ENCODE data around the gene DHRS9. TPM values are rescaled to one million over a fixed set of nuclear protein-coding genes. Genes with fewer than 3 reads are reported as not detected.
"Not testable (repeated sequence)": the region's sequence is repeated elsewhere in the genome, so short reads cannot be mapped to it uniquely, and the experiment has no call there.

Gene DHRS9
- total RNA-seq, 2 donors from 2014 or later, result 0.71 to 1.5 TPM

DNA sequence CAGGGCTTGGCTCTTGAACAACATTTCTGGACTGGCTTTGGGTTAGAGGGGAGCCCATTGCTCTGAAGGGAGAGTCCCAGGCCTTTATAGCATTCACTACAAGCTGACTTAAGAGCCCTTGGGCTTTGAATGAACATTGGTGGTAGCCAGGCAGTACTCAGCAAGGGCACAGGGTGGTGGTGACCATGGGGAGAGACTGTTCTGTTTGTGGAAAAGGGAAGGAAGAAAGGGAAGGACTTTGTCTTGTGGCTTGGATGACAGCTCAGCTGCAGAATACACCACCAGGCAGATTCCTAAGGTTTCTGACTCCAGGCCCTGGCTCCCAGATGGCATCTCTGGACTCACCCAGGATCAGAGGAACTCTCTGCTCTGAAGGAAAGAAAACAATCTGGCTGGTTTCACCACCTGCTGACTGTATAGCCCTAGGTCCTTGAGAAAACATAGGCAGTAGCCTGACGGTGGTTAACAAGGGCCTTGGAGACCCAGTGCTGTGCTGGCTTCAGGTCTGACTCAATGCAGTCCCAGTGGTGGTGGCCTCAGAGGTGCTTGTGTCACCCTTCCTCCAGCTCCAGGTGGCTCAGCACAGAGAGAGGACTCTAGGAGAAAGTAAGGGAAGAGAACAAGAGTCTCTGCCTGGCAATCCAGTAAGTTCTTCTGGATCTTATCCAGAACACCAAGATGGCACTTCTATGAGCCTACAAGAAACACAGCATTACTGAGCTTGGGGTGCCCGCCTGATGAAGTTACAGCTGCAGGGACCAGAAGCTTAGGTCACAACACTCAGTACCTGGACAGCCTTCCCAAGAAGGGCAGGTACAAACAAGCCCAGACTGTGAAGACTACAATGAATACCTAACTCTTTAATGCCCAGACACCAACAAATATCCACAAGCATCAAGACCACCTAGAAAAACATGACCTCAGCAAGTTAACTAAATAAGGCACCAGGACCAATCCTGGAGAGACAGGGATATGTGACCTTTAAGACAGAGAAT, 21.8 kb upstream of the DHRS9 start:
- Mint-ChIP-seq H3K9me3 (peaks cover 5% of the 10 kb centered on the region), H3K4me1 (no peaks in the 10 kb centered on the region), H3K4me3 (no peak overlapping the region), H3K27ac (no peak overlapping the region), H3K27me3 (peaks cover 6% of the 10 kb centered on the region), H3K36me3 (ENCODE audit: low read depth) (no peaks in the 10 kb centered on the region)
- no peak for ATAC-seq (replicated peaks)

DNA sequence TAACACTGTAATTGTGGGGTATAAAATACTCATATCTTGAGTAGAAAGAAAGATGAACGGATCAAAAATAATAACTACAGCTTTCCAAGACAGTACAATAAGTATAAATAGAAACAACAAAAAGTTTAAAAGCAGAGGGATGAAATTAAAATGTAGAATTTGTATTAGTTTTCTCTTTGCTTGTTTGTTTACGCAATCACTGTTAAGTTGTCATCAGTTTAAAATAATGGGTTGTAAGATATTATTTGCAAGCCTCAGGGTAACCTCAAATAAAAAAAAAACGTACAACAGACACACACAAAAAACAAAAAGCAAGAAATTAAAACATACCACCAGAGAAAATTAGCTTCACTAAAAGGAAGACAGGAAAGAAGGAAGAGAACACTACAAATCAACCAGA, 20.2 kb upstream of the DHRS9 start:
- no peak overlapping the region for H3K27ac Mint-ChIP-seq
- H3K27me3 Mint-ChIP-seq, result peaks cover 6% of the 10 kb centered on the region
- no peak overlapping the region for H3K4me3 Mint-ChIP-seq
- H3K4me1 Mint-ChIP-seq, result no peaks in the 10 kb centered on the region
- ATAC-seq (replicated peaks), result no peak
- no peaks in the 10 kb centered on the region for H3K9me3 Mint-ChIP-seq
- no peaks in the 10 kb centered on the region for H3K36me3 Mint-ChIP-seq (ENCODE audit: low read depth)

DNA sequence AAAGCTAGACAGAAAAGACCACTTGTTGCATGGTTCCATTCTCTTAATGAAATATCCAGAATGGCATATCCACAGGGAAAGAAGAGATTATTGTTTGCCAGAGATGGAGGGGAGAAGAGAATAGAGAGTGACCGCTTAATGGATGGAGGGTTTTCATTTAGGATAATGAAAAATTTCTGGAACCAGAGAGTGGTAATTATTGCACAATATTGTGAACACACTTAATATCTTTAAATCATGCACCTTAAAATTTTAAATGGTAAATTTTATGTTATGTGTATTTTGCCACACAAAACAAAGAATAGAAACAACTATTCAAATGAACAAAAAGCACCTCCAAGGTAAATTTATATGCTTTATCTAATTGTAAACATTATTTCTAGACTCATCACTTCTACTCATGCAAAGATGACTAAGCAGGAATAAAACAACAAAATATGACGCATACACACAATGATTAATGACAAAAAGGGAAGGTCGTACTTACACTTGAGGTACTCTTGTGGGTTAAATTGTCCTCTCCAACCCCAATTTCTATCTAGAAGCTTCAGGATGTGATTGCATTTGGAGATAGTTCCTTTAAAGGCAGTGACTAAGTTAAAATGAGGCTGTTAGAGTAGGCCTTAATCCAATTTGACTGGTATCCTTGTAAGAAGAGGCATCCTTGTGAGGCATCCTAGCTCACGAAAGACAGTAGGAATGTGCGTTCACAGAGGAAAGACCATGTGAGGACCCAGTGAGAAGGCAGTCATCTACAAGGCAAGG, 18.7 kb upstream of the DHRS9 start:
- Mint-ChIP-seq H3K4me1 (no peaks in the 10 kb centered on the region), H3K9me3 (peaks cover 10% of the 10 kb centered on the region)
- ATAC-seq (replicated peaks), result no peak

DNA sequence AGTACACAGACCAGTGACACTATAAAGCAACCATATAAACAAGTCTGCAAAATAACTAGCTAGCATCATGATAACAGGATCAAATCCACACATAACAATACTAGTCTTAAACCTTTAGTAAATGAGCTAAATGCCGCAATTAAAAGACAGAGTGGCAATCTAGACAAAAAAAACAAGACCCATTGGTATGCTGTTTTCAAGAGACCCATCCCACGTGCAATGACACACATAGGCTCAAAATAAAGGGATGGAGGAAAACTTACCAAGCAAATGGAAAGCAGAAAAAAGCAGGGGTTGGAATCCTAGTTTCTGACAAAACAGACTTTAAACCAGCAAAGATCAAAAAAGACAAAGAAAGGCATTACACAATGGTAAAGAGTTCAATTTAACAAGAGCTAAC, 14.8 kb upstream of the DHRS9 start:
- not testable (repeated sequence) for ATAC-seq (replicated peaks); H3K36me3 Mint-ChIP-seq (ENCODE audit: low read depth); H3K4me3 Mint-ChIP-seq; H3K27me3 Mint-ChIP-seq; H3K4me1 Mint-ChIP-seq; H3K27ac Mint-ChIP-seq
- H3K9me3 Mint-ChIP-seq, result peaks cover 20% of the 10 kb centered on the region

More for the DNA sequence above, 18.7 kb upstream of the DHRS9 start:
- no peaks in the 10 kb centered on the region for H3K36me3 Mint-ChIP-seq (ENCODE audit: low read depth)
- H3K27me3 Mint-ChIP-seq, result peaks cover 3% of the 10 kb centered on the region
- no peak overlapping the region for H3K27ac Mint-ChIP-seq
- H3K4me3 Mint-ChIP-seq, result no peak overlapping the region

DNA sequence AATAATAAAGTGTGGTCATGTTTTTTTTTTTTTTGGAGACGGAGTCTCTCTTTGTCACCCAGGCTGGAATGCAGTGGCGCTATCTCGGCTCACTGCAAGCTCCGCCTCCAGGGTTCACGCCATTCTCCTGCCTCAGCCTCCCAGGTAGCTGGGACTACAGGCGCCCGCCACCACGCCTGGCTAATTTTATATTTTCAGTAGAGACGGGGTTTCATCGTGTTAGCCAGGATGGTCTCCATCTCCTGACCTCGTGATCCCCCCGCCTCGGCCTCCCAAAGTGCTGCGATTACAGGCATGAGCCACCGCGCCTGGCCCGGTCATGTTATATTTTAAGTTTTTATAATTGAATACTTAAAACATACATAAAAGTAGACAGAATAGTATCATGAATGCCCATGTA, 5.2 kb upstream of the DHRS9 start:
- H3K4me3 Mint-ChIP-seq; H3K27ac Mint-ChIP-seq; H3K27me3 Mint-ChIP-seq; H3K36me3 Mint-ChIP-seq (ENCODE audit: low read depth); ATAC-seq (replicated peaks); H3K4me1 Mint-ChIP-seq; H3K9me3 Mint-ChIP-seq: not testable (repeated sequence)

DNA sequence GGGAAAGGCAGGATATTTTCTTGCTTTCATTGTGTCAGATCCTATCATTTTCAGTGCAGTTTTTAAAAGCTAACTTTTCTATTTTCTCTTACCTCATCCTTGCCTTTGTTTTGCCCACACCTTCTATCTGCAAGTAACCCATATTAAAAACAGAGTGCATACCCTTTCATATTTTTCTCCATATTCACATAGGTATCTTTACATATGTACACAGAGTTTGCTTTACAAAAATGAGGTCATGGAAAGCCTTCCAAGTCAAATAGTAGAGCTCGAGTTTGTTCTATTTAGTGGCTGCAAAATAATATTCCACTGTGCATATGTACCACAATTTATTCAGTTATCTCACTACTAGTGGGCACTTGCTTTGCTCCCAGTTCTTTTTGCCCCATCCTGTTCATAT, 3.9 kb upstream of the DHRS9 start:
- Mint-ChIP-seq H3K4me1 (peaks cover 3% of the 10 kb centered on the region), H3K36me3 (ENCODE audit: low read depth) (no peaks in the 10 kb centered on the region), H3K27ac (no peak overlapping the region), H3K4me3 (no peak overlapping the region), H3K9me3 (no peaks in the 10 kb centered on the region), H3K27me3 (no peaks in the 10 kb centered on the region)
- no peak for ATAC-seq (replicated peaks)

DNA sequence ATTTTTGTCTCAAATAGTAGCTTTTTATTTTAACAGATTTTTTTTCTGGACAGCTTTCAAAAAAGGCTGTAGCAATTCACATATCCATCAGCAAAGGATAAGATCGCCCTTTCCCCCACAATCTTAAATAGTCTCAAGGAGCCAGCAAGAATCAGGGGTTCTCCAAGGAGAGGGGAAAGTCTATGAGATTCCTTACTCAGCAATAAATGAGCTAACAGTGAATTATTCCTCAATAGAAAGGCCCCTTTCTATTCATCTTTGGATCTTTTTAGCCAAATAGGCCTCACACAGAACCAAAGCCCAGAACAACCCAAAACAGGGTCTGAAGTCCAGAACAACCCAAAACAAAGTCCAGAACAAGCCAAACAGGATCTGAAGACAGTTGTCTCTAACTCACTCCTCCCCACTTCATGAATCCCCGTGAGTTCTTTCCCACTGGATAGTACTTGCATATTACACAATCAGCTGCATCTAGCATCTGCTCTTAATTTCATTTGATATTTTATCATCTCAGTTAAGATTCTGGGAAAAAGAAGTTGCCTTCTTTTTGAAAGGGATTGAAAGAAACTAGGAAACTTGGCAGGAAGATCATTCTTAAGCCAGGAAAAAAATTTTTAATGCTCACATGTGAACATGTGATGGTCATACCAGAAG, 3.4 kb upstream of the DHRS9 start:
- Mint-ChIP-seq H3K27ac (no peak overlapping the region), H3K27me3 (no peaks in the 10 kb centered on the region), H3K36me3 (ENCODE audit: low read depth) (no peaks in the 10 kb centered on the region), H3K9me3 (no peaks in the 10 kb centered on the region), H3K4me1 (peaks cover 3% of the 10 kb centered on the region), H3K4me3 (no peak overlapping the region)
- ATAC-seq (replicated peaks), result no peak

DNA sequence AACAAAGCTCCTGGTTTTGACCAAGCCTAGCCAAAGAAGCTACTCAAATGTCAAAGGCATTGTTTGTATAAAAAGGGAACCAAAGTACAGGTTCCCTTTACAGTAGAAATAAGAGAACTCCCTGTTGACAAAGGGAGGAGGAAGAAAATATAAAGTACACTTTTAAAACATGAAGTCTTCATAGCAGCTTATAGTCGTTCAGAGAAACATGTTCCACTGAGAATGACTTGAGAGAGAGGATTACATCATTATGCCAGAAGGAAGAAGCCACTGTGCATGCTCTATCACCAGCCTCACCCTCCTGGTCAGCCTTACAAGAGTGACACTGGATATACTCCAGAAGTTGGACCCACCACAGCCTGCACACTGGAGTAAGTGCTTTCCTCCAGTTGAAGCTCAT, 2.5 kb upstream of the DHRS9 start:
- Mint-ChIP-seq H3K27me3 (peaks cover 3% of the 10 kb centered on the region), H3K4me1 (peaks cover 3% of the 10 kb centered on the region), H3K9me3 (no peaks in the 10 kb centered on the region), H3K27ac (no peak overlapping the region), H3K36me3 (ENCODE audit: low read depth) (no peaks in the 10 kb centered on the region), H3K4me3 (no peak overlapping the region)
- no peak for ATAC-seq (replicated peaks)

DNA sequence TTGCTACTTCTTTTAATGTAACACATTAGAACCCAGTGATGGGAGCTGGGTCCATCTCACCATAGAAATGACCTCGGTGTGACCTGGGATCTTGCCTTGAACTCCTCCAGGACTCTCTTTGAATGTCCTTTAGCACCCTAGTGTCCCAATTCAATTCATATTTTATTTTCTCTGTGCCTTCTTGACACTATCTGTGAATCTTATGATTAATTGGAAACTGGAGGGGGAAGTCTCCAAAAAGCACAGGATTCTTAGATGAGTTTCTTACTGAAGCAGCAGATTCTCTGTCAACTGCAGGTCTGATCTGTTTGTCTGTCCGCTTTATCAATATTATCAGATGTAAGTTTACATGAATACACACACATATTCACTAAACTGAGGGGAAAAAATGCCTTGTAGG, 470 bp downstream of the DHRS9 start:
- Mint-ChIP-seq H3K27ac (peak overlapping the region; percentile 58), H3K36me3 (ENCODE audit: low read depth) (no peaks in the 10 kb centered on the region), H3K9me3 (no peaks in the 10 kb centered on the region), H3K4me3 (peak overlapping the region; percentile 49), H3K4me1 (peaks cover 9% of the 10 kb centered on the region), H3K27me3 (peaks cover 3% of the 10 kb centered on the region)
- ATAC-seq (replicated peaks), result no peak

DNA sequence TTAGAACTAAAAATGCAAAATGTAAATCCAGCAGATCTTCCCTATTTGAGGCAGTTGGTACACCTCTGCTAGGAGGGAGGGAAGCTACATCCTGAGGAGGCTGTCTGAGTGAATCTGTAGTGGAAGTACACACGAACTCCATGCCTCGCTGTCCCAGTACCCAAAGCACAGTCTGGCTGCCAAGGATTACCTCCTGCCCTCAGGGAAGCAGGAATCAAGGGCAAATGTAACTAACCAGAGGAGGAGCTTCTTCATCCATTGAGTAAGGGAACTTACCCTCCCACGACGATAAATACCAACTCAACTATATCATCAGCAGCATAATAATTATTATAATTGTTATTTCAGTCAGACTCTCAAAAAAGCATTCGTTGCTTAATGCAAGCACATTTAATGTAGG, 2.1 kb downstream of the DHRS9 start:
- H3K27me3 Mint-ChIP-seq, result peaks cover 3% of the 10 kb centered on the region
- H3K4me1 Mint-ChIP-seq, result peaks cover 9% of the 10 kb centered on the region
- H3K27ac Mint-ChIP-seq, result no peak overlapping the region
- no peaks in the 10 kb centered on the region for H3K9me3 Mint-ChIP-seq
- no peak overlapping the region for H3K4me3 Mint-ChIP-seq
- ATAC-seq (replicated peaks), result no peak
- H3K36me3 Mint-ChIP-seq (ENCODE audit: low read depth), result no peaks in the 10 kb centered on the region

DNA sequence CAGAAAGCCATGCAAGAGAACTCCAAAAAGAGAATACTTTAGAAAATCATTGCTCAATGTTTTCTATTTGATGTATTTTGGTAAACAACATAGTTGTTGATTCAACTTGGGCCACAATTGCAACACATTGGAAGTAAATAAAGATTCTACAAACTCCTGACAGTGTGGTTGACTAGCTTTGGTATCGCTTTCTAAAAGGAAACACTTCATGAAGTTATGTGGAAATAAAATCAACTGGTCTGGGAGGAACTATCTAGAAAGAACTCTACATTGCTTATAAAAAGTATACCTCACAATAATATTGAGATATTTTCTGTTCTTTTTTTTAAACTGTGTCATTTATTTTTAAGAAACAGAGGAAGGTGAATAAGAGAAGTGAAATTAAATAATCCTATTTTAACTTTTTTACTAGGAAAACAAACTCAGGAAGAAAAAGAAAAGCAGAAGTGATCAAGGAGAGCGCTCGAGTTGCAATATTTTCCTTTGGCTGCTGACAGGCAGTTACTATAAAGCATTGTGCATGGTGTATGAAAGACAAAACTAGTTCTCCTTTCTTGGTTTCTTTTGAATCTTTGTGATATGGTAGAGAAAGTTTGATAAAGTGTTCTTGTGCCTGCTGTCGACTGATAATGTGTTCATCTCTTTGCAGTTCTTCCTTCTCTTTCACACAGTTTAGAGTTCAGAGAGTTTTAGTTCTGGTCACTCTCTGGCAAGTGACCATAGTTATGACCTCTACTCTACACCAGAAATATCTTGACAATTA, 3.0 kb downstream of the DHRS9 start:
- H3K36me3 Mint-ChIP-seq (ENCODE audit: low read depth), result no peaks in the 10 kb centered on the region
- no peak for ATAC-seq (replicated peaks)
- H3K4me1 Mint-ChIP-seq, result peaks cover 9% of the 10 kb centered on the region
- peak overlapping the region; percentile 38 for H3K4me3 Mint-ChIP-seq
- H3K27ac Mint-ChIP-seq, result peak overlapping the region; percentile 91
- no peaks in the 10 kb centered on the region for H3K9me3 Mint-ChIP-seq
- H3K27me3 Mint-ChIP-seq, result peaks cover 3% of the 10 kb centered on the region

DNA sequence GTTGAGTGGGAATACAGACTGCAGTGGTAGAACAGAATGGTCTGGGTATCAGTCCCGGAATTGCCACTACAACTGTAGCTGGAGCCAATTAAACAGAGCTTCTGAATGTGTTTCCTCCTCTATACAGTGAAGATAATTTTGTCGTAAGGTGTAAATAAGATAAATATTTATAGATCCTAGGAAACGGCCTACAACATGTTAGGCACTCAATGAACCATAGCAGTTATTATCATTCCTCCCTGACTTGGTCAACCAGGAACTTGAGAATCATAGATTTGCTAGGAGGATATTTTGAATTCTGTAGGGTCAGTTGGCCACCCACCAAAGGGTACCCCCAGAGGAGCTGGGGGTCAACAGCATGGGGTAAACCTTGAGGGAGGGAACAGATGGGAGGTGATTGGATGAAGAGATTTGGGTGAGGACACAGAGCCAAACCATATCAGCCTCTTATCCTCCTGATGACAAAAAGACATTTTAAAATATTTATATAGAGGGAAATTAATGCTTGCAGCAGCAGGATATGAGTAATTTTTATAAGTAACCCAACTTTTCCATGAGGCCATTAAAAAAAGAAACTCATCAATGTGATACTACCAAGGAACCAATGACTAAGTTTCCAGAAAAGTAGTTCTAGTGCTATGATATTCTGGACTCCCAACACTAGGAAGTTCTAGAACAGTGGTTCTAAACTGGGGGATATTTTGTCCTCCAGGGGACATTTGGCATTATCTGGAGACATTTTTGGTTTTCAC, 4.0 kb downstream of the DHRS9 start:
- peak; percentile 41 for ATAC-seq (replicated peaks)
- Mint-ChIP-seq H3K27ac (peak overlapping the region; percentile 91), H3K9me3 (no peaks in the 10 kb centered on the region), H3K27me3 (peaks cover 3% of the 10 kb centered on the region), H3K36me3 (ENCODE audit: low read depth) (no peaks in the 10 kb centered on the region), H3K4me1 (peaks cover 9% of the 10 kb centered on the region), H3K4me3 (peak overlapping the region; percentile 37)

DNA sequence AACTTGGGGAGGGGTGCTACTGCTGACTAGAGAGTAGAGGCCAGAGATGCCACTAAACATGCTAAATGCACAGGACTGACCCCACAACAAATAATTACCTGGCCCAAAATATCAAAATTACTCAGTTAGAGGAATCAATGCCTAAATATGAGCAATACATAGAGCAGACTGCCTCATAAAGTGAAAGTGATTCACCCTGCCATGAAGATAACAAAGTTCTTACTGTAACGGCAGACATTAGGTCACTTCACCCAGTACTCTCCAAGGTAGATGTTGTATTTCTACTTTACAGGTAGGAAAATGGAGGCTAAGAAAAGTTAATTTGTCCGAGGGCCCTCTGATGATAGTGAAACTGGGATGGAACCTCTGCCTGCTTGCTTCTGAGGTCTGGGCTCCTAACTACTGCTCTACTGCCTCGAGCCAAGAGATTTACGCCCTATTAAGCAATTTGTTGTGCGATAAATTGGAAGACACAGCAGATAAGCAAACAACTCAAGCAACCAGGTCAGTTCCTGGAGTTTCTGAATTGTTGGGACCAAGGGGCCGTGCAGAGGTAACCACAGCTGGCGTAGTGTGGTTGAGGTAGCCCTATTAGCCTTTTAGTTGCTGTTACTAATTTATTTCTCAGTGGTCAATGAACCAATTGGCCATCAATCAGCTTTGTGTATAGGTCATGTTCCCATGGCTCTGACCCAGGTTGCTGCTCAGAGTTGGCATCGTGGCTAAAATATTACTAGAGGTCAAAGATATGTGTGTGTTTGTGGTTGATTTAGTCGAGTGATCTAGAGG, 4.8 kb downstream of the DHRS9 start:
- Mint-ChIP-seq H3K4me3 (peak overlapping the region; percentile 37), H3K27ac (peak overlapping the region; percentile 91), H3K27me3 (peaks cover 3% of the 10 kb centered on the region), H3K9me3 (no peaks in the 10 kb centered on the region), H3K4me1 (peaks cover 8% of the 10 kb centered on the region), H3K36me3 (ENCODE audit: low read depth) (no peaks in the 10 kb centered on the region)
- ATAC-seq (replicated peaks), result peak; percentile 81

Data from activated T-helper 17 cell treated with anti-CD3 and anti-CD28 coated beads, Interleukin-2, amount 50 U/mL, for 72 hours (primary cell).